IMR-90 (cell line): ENCODE measurements around the gene CAPRIN1.

Source experiments
- BHLHE40 ChIP-seq: fragments of 150-350 bp; IDR thresholded peaks from 2 replicates; pipeline ENCODE4 v1.6.1; 2016; ENCODE audit warnings: mild to moderate bottlenecking, low read depth, low read length
- CEBPB ChIP-seq: IDR thresholded peaks from 2 replicates; pipeline ENCODE4 v1.6.1; 2012; ENCODE audit warnings: low read depth, low read length, improper control_type of control experiment
- CTCF ChIP-seq: conservative IDR thresholded peaks from 2 replicates; pipeline ENCODE4 v1.5.1; 2012; ENCODE audit warnings: mild to moderate bottlenecking, low read depth, low read length, improper control_type of control experiment
- FOS ChIP-seq: fragments of 150-350 bp; IDR thresholded peaks from 2 replicates; pipeline ENCODE4 v1.6.1; 2016; ENCODE audit warnings: low read depth, low read length
- MAFK ChIP-seq: IDR thresholded peaks from 2 replicates; pipeline ENCODE4 v1.6.1; 2012; ENCODE audit warnings: low read depth, low read length, improper control_type of control experiment
- MXI1 ChIP-seq: IDR thresholded peaks from 2 replicates; pipeline ENCODE4 v1.6.1; 2012; ENCODE audit warnings: low read depth, mild to moderate bottlenecking, low read length, moderate library complexity, borderline replicate concordance
- POLR2A ChIP-seq: IDR thresholded peaks from 2 replicates; pipeline ENCODE4 v1.6.1; 2012; ENCODE audit warnings: mild to moderate bottlenecking, low read depth, low read length
- RAD21 ChIP-seq: IDR thresholded peaks from 2 replicates; pipeline ENCODE4 v1.6.1; 2012; ENCODE audit warnings: low read length, improper control_type of control experiment
- RCOR1 ChIP-seq: IDR thresholded peaks from 2 replicates; pipeline ENCODE4 v1.6.1; 2012; ENCODE audit warnings: mild to moderate bottlenecking, low read length, improper control_type of control experiment; ENCODE audit not compliant: insufficient replicate concordance
- RFX5 ChIP-seq: IDR thresholded peaks from 2 replicates; pipeline ENCODE4 v1.8.0; 2012; ENCODE audit warnings: low read depth, mild to moderate bottlenecking, low read length, moderate library complexity
- SMC3 ChIP-seq: fragments of 150-350 bp; IDR thresholded peaks from 2 replicates; pipeline ENCODE4 v1.6.1; 2016; ENCODE audit warnings: low read depth, mild to moderate bottlenecking, antibody characterized with exemption, low read length, moderate library complexity
- USF2 ChIP-seq: fragments of 150-350 bp; IDR thresholded peaks from 2 replicates; pipeline ENCODE4 v1.6.1; 2017; ENCODE audit warnings: mild to moderate bottlenecking, antibody characterized with exemption, low read length, low read depth

- TF ChIP-seq CTCF (no peak), SMC3 (no peak), RFX5 (no peak), POLR2A (no peak), MXI1 (no peak), BHLHE40 (no peak), USF2 (no peak), FOS (no peak), RCOR1 (no peak), MAFK (no peak), RAD21 (no peak), CEBPB (no peak)
These were observed 11.0 kb upstream of the CAPRIN1 start for GRCh38 chr11:34040571-34040970.
